ENCODE results near the gene PER2. TPM values are rescaled to one million over a fixed set of nuclear protein-coding genes. Genes with fewer than 3 reads are reported as not detected.

The PER2 gene
- total and polyA plus RNA-seq, 2 of the 13 experiments (the other 11 are each of a cell fraction or from before 2014, with no cell fraction given) = 5.1 to 9.4 TPM

DNA sequence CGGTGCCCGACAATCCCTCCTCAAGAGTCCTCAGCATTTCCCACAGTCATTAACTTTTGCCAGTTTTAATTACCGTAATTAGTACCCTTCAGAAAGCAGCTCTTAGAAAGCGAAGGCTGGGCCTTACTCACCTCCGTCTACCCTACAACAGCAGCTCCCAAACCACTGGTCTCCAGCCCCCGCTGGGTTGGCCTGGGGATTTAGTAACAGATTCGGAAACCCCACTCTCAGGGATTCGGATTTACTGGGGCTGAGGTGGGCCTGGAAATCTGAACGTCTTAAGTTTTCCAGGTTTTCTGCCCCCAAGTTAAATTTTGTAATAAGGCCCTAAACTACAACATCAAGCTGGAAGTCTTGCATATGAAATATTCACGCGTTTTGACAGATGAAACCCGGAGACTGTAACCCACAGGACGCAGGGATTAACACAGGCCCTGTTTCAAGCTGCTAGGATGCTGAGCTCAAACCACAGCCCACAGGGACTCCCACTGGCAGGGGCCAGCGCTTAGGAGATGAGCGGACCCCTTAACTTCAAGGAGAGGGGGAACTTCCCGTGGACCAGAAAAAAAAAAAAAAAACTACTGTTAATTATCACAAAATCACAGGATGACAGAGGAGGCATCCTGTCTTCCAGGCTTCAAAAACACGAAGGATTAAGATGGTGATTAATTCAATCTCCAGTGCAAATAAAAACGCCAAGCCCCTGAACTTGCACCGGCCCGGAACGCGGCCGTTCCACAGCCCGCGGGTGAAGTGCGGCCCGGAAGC lies 85.9 kb downstream of the PER2 start (continued):
- TF ChIP-seq ZSCAN25 (CRISPR knock-in tag; IDR thresholded peaks at IDR 0.05) (no peak), ZNF790 (CRISPR knock-in tag; IDR thresholded peaks at IDR 0.05; ENCODE audit: borderline replicate concordance) (no peak), ZZZ3 (CRISPR knock-in tag; IDR thresholded peaks at IDR 0.05; ENCODE audit: borderline replicate concordance) (no peak), ZNF747 (CRISPR knock-in tag; IDR thresholded peaks at IDR 0.05; ENCODE audit: borderline replicate concordance) (no peak)

Other genes starting within 250 kb of the PER2 start
- 31.6 and 38.6 TPM in 2 replicates for gene SCLY, start 227.6 kb downstream of the PER2 start, total RNA-seq (2016; rRNA removed; fragmentation: Illumina TruSeq; extraction: Trizol)
- 27.9 and 29.8 TPM in 2 replicates for gene SCLY, start 227.6 kb downstream of the PER2 start, polyA plus RNA-seq (2011; rRNA removed)
- gene ESPNL, start 188.3 kb downstream of the PER2 start, total RNA-seq (2016; rRNA removed; fragmentation: Illumina TruSeq; extraction: Trizol) = 0.35 and 0.80 TPM in 2 replicates
- gene ESPNL, start 188.3 kb downstream of the PER2 start, polyA plus RNA-seq (2011; rRNA removed) = 0.42 and 0.45 TPM in 2 replicates
- gene KLHL30, start 149.9 kb downstream of the PER2 start, total RNA-seq (2016; rRNA removed; fragmentation: Illumina TruSeq; extraction: Trizol) = not detected in 2 replicates
- gene KLHL30, start 149.9 kb downstream of the PER2 start, polyA plus RNA-seq (2011; rRNA removed) = 0.05 and 0.07 TPM in 2 replicates
- gene ERFE, start 129.6 kb downstream of the PER2 start, total RNA-seq (2016; rRNA removed; fragmentation: Illumina TruSeq; extraction: Trizol) = not detected in 2 replicates
- 0.05 and 0.09 TPM in 2 replicates for gene ERFE, start 129.6 kb downstream of the PER2 start, polyA plus RNA-seq (2011; rRNA removed)
- 28.8 and 33.1 TPM in 2 replicates for gene ILKAP, start 84.9 kb downstream of the PER2 start, total RNA-seq (2016; rRNA removed; fragmentation: Illumina TruSeq; extraction: Trizol)
- 29.6 and 31.7 TPM in 2 replicates for gene ILKAP, start 84.9 kb downstream of the PER2 start, polyA plus RNA-seq (2011; rRNA removed)
- 59.0 and 82.8 TPM in 2 replicates for gene HES6, start 48.6 kb downstream of the PER2 start, total RNA-seq (2016; rRNA removed; fragmentation: Illumina TruSeq; extraction: Trizol)
- 19.5 and 25.3 TPM in 2 replicates for gene HES6, start 48.6 kb downstream of the PER2 start, polyA plus RNA-seq (2011; rRNA removed)
- gene TRAF3IP1, start 31.9 kb upstream of the PER2 start, total RNA-seq (2016; rRNA removed; fragmentation: Illumina TruSeq; extraction: Trizol) = 12.9 TPM in 2 replicates
- gene TRAF3IP1, start 31.9 kb upstream of the PER2 start, polyA plus RNA-seq (2011; rRNA removed) = 4.1 and 5.0 TPM in 2 replicates
- 47.5 and 48.6 TPM in 2 replicates for gene ASB1, start 138.3 kb upstream of the PER2 start, total RNA-seq (2016; rRNA removed; fragmentation: Illumina TruSeq; extraction: Trizol)
- 45.6 and 49.2 TPM in 2 replicates for gene ASB1, start 138.3 kb upstream of the PER2 start, polyA plus RNA-seq (2011; rRNA removed)